ENCODE results near the gene ABCA13. TPM values are rescaled to one million over a fixed set of nuclear protein-coding genes. Genes with fewer than 3 reads are reported as not detected.

ABCA13 gene
- total RNA-seq, 1 experiment from 2014 or later: not detected

GRCh38 chr7:48304641-48305040 lies 133.4 kb downstream of the ABCA13 start:
- intact Hi-C loops (cut with micrococcal nuclease): no loop called here

More at GRCh38 chr7:48304641-48305040, 133.4 kb downstream of the ABCA13 start:
- no peaks in the 10 kb centered on the region for H3K36me3 ChIP-seq (ENCODE audit: control insufficient read depth in 1 of 2, insufficient read depth in 2 of 2, low read length in 2 of 2)
- no TSS peak for BruUV-seq (replicated peaks)
- TF ChIP-seq EZH2phosphoT487 (IDR thresholded peaks at IDR 0.05; ENCODE audit: borderline replicate concordance): no peak
- no peak for TF ChIP-seq REST (IDR thresholded peaks at IDR 0.05; ENCODE audit: low read depth)
- TF ChIP-seq RAD21 (IDR thresholded peaks at IDR 0.05; ENCODE audit: low read depth): no peak
- TF ChIP-seq ZFX (IDR thresholded peaks at IDR 0.05): no peak
- no peak for TF ChIP-seq POLR2A (IDR thresholded peaks at IDR 0.05; ENCODE audit: borderline replicate concordance, extremely low read depth, insufficient read depth, insufficient read length)
- no peak for TF ChIP-seq EZH2 (IDR thresholded peaks at IDR 0.05)
- no peak for TF ChIP-seq EGR1 (IDR thresholded peaks at IDR 0.05; ENCODE audit: low read depth)
- TF ChIP-seq JUND (IDR thresholded peaks at IDR 0.05): no peak
- CTCF ChIA-PET: no interaction called here
- no peak for DNase-seq (ENCODE audit: low read depth, low spot score)
- no peak overlapping the region for H3K27ac ChIP-seq (ENCODE audit: low read depth, low read length)
- no peak for ATAC-seq
- RAD21 ChIA-PET (ENCODE audit: low non-redundant PET in 1 of 2, low total read pairs in 2 of 2, uncharacterized antibody in 2 of 2, unreplicated experiment in 2 of 2): no interaction called here
- H3K4me2 ChIP-seq (ENCODE audit: low read length): no peak overlapping the region
- H3K9me2 ChIP-seq (ENCODE audit: insufficient read depth): no peaks in the 10 kb centered on the region
- no peaks in the 10 kb centered on the region for H3K79me2 ChIP-seq (ENCODE audit: insufficient read depth, low read length)
- H3K4me1 ChIP-seq (ENCODE audit: control insufficient read depth in 1 of 2, insufficient read depth in 2 of 2, low read length in 2 of 2): no peaks in the 10 kb centered on the region
- POLR2A ChIA-PET: no interaction called here
- H2AFZ ChIP-seq (ENCODE audit: low read depth, low read length, poor library complexity, severe bottlenecking): no peak overlapping the region
- no peaks in the 10 kb centered on the region for H3K27me3 ChIP-seq (ENCODE audit: insufficient read depth, low read length)
- H3K9me3 ChIP-seq (ENCODE audit: control insufficient read depth in 1 of 2, insufficient read depth in 1 of 2, low read depth in 1 of 2, low read length in 2 of 2): no peaks in the 10 kb centered on the region
- no peak overlapping the region for H3K4me3 ChIP-seq (replicated peaks in 1 of 2; ENCODE audit: low read depth in 1 of 2, low read length in 2 of 2)
- no peaks in the 10 kb centered on the region for H4K20me1 ChIP-seq (ENCODE audit: insufficient read depth)
- H3K9ac ChIP-seq (ENCODE audit: low read length): no peak overlapping the region
